GM18519 (cell line): ENCODE results near the gene TSPAN14.
"Not testable (repeated sequence)": the region's sequence is repeated elsewhere in the genome, so short reads cannot be mapped to it uniquely, and the experiment has no call there.

Experiments
- ATAC-seq: cut with Tn5 transposase; IDR thresholded peaks from one replicate; pipeline ENCODE4 v1.9.1; 2021; ENCODE audit warnings: mild to moderate bottlenecking, moderate library complexity; ENCODE audit not compliant: unreplicated experiment, low FRiP score

Gene TSPAN14

DNA sequence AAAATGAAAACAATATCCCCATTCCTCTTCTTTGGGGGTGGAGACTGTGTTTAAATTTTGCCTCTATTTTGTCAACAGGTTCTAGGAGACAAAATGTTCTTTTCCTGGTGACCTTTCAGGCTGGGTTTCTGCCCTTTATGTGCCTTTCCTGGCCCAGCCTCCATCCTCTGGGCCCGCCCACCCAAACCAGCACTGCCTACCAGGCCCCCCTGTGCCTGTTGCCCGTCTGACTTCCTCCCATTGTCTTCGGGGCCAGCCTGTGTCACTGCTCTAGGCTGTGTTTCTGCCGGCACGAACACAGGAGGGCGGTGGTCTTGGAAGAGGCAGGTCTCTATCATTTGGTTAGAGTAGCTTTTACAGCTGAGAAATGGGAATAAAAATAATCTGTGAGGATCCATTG is 13.9 kb downstream of the TSPAN14 start:
- ATAC-seq, result no peak

DNA sequence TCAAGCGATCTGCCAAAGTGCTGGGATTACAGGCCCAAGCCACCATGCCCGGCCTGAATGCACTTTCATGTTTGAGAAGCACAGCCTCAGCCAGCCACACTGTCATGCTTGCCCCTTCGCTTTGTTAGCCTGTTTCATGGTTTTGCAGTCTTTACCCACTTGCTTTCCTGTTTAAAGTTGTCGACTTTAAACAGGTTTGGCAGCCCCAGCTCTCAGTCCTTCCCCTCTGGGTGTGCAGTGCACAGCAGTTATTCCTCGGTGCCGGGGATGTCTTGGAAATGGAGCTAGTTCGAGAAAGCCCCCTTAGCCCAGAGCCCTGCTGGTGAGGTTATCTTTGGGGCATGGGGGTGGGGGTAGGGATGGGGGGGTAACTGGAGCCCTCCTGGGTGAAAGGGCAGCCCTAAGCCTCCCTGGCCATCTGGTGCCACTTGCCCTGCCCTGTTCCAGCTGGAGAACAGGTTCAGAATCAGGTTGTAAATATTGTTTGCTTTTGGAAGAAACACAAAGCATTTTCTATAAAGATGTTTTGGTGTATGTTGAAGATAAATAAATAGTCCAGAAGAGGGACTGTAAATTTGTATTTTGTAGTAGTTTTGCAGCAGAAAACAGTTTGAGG is 14.8 kb downstream of the TSPAN14 start:
- ATAC-seq, result no peak

DNA sequence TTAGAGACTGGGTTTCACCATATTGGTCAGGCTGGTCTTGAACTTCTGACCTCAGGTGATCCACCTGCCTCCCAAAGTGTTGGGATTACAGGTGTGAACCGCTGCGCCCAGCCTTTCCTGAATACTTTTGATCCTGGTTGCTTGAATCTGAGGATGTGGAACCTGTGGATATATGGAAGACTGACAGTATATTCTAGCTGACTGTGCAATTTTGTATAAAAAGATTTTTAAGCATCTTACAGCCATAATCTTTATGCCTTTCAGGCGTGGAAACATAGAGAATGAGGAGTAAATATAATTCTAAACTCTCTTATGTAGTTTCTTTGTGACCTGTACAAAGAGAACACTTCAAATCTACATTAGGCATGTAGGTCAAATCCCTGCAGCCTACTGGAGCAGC is 16.2 kb downstream of the TSPAN14 start:
- no peak for ATAC-seq

DNA sequence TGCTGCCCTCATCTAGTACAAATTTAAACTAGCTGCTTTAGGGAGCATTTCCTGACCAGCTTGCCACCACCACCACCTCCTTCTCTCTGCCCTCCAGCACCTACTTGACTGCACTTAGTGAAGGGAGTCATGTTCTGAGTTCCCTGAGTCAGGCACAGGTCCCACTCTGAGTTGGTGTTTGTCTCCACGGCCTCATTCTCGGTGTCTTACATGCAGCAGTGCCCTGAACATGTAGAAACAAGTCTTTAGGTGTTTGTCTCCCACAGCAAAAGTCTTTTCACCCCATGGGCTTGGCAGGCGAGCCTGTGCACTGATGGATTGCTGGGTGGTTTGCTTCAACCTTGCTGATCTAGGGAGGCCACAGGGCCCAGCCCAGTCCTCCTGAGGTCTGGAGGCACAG is 16.9 kb downstream of the TSPAN14 start:
- ATAC-seq, result no peak

DNA sequence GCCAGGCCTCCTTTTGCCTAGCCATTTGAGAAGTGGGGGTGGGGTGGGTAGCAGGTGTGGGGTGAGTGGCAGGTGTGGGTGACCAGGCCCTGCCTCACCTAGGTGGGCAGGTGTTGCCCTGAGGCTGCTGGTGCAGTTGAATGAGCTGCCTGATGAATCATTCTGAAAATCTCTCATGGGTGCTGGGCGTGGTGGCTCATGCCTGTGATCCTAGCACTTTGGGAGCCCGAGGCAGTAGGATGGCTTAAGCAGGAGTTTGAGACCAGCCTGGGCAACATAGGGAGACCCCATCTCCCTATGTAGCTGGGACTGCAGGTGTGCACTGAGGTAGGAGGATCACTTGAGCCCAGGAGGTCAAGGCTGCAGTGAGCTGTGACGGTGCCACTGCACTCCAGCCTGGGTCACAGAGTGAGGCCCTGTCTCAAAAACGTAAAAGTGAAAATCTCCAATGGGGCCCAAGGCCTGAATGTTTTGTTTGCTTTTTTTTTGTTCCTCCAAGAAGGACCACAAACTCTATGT is 17.7 kb downstream of the TSPAN14 start:
- ATAC-seq, result peak; percentile 27

DNA sequence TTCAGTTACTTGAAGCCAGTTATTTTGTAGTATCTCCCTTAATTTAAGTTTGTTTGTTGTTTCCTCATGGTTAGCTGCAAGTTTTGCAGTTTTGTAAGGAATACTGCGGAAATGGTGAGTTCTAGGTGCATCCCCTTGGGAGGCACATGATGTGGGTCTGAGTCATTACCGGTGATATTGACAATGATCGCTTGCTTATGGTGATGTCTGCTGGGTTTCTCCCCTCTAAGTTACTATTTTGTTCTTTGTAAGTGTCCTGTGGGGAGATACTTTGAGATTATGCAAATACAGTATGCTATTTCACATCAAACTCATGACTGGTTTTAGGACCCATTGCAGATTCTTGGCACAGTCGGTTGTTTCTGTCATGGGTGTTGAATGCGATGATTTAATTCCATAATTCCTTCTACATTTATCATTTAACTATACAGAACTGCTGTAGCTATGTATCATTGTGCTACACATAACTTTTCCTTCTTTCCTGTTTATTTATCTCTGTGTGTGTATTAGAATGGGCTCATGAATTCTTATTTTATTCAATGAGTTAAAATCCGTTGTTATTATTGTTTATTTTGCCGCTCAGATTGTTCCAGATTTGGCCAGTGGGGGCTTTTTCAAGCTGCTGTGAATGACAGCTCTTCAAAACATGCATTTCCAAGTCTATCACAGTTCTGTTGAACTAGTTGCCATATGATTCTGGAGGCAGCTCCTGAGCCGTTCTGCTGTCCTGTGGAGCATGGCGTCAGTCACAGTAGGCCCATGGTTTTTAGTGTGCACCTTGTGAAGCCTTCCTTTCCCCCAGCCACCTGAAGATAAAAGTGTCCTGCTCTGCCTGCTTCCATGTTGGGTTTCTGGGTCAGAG is 18.4 kb downstream of the TSPAN14 start:
- peak; percentile 97 for ATAC-seq

DNA sequence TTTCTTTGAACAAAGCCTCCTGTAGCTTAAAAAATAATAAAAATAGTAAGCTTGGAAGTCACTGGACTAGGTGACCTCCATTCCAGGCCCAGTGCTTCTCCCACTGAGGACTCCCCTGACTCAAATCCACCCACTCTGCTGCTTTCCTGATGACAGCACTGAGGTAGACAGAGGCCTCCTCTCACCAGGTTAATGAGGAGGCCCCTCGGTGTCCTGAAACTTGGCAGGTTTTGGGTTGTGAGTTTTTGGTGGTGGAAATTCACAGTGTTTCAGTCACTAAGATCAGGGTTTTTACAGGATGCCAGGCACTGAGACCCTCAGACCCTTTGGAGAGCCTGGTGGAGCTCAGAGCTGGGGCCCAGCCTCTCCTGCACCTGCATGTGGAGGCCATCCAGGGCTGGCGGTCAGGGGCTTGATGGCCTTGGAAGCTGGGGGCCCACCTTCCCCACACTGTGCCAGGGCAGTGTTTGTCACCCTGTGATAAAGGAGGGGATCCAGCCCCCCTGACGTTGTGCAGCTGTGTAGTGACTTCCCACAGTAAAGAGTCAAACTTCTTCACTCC is 19.1 kb downstream of the TSPAN14 start:
- no peak for ATAC-seq

DNA sequence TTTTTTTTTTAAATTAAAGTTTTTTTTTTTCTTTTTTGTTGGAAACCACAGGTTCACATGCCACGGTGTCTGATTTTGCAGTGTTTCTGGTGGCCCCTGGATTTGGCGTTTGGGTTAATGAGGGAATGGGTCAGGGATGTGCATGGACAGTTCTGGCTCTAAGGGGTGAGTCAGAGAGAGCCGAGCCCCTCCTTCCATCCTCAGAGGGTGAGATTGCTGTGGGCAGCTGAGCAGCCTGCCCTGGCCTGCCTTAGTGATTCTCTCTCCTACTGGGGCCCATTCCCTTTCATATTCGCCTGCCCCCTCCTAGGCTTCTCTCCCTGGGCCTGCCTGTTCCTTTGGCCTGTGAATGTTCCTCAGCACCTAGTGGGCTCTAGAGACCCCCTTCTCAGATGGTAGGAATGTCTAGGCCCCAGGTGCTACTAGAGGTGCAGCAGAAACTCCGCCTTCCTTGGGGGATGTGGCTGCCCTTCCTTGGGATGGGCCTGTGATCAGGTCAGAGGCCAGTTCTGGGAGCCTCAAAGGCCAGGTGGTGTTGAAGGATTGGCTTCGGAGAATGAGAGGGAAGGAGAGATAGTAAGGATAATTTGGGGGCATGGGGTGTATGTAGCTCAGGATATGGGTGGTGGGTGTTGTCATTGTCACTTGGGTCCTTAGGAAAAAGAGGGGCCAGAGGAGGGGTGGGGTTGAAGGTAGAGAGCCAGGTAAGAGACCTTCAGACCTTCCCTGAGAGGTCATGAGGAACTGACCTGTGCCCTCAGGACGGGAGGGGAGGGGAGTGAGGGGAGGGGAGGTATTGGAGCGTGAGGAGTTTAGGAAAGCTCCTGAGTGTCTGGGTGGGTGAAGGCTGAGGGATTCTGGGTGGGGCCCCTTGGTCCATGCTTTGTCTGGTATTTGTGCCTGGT is 19.8 kb downstream of the TSPAN14 start:
- ATAC-seq, result no peak

DNA sequence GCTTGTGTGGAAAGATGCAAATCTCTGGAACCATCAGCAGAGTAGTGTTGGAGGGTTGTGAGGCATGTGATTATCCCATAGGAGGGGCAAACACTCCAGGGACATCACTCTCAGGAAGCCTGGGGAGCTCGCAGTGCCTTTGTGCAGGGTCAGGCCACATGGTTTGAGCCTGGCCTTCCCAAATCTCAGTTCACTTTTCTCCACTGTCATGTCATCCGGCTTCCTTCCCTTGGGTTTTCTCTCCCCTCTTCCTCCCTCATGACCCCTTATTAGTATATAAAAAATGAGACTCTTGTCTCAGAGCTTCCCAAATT is 20.4 kb downstream of the TSPAN14 start:
- ATAC-seq, result no peak

DNA sequence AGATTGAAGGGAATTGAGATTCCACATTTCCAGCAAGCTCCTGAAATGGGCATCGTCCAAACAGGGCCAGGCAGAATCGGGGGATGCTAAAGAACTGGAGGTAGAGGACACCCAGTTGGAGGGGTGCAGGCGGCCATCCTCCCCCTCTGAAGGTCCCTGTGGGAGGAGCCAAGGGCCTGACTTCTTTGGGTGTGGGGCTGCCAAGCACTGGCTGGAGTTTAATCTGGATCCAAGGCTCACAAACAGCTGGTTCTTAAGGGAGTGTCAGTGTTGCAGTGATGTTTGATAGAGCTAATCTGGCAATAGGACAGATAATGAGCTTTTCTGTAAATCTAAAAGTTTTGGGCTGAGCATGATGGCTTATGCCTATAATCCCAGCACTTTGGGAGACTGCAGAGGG is 20.8 kb downstream of the TSPAN14 start:
- no peak for ATAC-seq

DNA sequence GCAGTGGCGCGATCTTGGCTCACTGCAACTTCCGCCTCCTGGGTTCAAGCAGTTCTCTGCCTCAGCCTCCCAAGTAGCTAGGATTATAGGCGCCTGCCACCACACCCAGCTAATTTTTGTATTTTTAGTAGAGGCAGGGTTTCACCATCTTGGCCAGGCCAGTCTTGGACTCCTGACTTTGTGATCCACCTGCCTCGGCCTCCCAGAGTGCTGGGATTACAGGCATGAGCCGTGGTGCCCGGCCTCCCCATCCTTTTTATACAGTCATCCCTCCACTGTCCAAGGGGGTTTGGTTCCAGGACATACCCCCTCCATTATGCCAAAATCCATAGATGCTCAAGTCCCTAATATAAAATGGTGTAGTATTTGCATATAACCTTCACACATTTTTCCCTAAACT is 21.5 kb downstream of the TSPAN14 start:
- not testable (repeated sequence) for ATAC-seq

DNA sequence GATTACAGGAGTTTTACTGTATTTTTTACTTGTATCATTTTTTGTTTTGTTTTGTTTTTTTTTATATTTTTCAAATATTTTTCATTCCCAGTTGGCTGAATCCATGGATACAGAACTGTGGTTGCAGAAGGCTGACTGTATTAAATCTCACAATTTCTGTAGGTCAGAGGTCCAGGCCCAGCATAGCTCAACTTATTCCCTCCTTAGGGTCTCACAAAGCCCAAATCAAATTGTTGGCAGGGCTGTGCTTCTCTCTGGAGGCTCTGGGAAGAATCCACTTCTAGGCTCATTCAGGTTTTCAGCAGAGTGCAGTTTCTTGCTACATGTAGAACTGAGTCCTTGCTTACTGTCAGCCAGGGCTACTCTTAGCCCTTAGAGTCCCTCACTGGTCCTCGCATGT is 22.6 kb downstream of the TSPAN14 start:
- ATAC-seq, result no peak

DNA sequence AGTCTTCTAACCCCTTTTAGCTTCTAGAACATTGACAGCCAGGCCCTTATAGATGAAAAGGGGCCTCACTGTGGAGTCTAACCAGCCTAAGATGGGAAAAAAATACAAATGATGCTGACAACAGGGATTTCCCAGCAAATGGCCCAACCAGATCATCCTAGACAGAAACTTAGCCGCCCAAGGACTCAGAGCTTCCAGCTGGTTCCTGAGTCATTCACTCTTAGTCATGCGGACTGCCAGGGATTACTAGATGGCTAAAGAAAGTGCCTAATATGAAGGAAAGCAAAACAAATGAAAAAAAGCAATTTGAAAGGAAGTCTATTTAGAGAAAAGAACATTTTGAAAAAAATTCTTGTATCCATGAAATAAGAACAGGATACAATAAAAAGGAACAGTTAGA is 23.7 kb downstream of the TSPAN14 start:
- ATAC-seq, result no peak

DNA sequence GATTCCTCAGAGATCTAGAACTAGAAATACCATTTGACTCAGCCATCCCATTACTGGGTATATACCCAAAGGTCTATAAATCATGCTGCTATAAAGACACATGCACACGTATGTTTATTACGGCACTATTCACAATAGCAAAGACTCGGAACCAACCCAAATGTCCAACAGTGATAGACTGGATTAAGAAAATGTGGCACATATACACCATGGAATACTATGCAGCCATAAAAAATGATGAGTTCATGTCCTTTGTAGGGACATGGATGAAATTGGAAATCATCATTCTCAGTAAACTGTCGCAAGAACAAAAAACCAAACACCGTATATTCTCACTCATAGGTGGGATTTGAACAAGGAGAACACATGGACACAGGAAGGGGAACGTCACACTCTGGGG is 26.3 kb downstream of the TSPAN14 start:
- ATAC-seq, result not testable (repeated sequence)

DNA sequence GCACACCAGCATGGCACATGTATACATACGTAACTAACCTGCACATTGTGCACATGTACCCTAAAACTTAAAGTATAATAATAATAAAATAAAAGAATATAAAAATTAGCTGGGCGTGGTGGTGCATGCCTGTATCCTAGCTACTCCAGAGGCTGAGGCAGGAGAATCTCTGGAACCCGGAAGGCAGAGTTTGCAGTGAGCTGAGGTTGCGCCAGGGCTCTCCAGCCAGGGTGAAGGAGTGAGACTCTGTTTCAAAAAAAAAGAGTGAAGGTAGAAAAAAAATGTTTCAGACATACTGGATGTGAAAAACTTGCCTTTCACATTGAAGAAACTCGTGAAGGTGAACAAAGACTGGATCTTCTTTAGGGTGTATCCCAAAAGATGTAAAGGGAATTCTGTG is 26.7 kb downstream of the TSPAN14 start:
- no peak for ATAC-seq

DNA sequence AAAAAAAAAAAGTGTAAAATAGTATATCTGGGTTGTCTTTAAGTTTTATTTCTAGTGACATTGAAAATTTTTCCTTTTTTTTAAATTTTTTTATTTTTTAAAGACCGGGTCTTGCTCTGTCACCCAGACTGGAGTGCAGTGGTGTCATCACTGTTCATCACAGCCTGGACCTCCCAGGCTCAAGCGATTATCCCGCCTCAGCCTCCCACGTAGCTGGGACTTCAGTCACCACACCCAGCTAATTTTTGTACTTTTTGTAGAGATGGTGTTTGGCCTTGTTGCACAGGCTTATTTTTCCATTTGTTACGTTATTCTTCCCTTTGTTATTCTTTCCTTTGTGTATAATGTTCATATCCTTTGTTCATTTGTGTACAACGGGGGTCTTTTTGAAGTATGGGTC is 30.1 kb downstream of the TSPAN14 start:
- no peak for ATAC-seq

DNA sequence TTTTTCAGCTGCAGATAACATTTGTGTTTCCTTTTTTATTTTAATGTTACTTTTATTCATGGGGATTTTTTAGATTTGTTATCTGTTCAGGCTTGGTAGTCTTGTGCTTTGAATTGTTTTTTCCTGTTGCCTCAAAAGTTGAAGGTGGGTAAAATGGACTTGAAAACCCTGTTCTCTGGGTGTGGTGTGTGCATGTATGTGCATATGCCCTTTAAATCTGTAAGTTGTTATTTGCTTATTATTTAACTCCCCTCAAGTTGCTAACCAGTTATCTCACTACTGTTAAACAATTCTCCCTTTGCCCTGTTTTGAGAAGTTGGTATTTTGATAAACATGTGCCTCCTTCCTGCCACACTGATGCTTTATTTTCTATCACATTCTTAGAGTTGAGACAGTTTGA is 30.6 kb downstream of the TSPAN14 start:
- no peak for ATAC-seq

DNA sequence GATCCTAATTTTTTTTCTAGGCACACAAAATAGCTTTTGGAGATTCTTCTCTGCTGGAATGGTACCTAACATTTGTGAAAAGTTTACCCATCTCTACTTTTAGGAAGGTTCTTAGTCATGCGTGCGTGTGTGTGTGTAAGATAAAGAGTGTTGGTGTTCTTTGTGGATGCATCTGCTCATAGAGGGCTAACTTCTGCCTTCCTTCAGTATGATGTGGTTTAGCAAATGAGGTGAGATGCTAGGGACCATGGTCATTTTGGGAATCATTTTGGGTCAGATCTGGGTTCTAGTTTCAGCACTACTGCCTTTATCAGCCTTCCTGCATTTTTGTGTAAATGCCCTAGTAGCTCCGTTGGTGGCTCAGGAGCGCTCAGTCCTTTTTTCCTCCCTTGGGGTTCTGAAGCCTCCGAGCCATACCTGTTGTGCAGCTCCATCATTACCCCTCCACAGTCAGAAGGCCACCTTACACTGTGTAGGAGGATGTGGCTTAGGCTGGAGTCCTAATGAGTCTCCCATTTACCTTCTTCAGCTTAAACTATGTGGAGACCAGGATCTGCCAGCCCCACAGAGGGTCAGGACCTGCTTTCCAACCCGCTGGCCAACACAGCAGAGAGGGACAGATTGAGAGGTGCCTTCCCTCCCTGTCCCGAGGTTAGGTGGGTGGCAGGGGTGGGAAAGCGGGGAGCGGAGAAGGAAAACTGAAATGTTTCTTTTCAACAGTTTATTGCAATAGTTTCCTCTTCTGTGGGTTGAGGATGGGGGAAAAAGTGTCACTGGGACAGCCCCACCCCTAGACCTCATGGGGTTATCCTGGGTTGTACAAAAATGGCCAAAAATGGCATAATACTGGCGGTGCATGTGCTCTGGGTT is 31.2 kb downstream of the TSPAN14 start:
- no peak for ATAC-seq

DNA sequence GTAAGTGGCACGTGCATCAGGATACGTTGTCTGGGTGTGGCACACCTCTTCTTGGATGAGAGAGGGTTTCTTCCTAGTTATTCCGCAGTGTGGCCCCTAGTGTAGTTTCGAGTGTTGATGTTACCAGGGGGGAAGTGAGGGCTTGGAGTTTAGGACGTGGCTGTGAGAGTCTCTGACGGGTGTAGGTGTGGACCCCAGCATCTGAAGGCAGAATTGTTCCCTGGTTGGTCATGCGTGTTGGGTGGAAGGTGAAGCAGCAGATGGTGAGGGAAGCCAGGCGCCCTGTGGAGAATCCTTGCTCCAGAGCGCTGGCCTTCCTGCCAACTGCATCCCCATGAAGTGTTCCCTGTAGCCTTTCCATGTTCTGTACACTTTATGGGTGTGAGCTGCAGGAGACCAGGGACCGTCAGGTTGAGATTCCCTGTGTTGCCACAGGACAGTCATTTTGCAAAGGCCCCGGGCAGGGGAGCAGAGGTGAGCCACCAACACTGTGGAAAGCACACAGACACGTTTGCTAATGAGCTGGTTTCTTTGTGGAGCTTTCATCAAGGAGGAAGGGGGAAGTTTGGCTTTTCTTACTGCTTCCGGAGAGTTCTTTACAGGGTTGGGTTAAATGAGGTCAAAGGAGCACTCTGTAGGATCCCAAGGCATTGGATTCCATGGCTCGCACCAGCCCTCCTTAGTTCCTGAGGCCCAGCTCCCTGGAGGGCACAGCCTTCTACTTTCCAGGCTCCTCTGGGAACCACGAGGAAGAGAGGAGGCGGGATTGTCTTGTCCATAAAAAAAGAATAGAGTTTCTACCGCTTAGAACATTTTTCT is 32.0 kb downstream of the TSPAN14 start:
- no peak for ATAC-seq
